H9 (cell line): ENCODE measurements around the gene FREY1. TPM values are rescaled to one million over a fixed set of nuclear protein-coding genes. Genes with fewer than 3 reads are reported as not detected.
A peak's percentile ranks its signal among the peaks of the same experiment; 100 is the strongest.

Experiments
- DNase-seq: peaks from one replicate; pipeline ENCODE4 v3.0.0-alpha.2; 2017
- H2AFZ ChIP-seq: one replicate; pipeline ENCODE4 v1.6.1; 2013; ENCODE audit warnings: mild to moderate bottlenecking, low read length, control low read depth, moderate library complexity
- H2AK5ac ChIP-seq: 2 replicates; pipeline ENCODE4 v1.6.1; 2013; ENCODE audit warnings: low read length, control low read depth, mixed read lengths; ENCODE audit not compliant: insufficient read length
- H2BK120ac ChIP-seq: one replicate; pipeline ENCODE4 v1.6.1; 2013; ENCODE audit warnings: low read depth, mild to moderate bottlenecking, low read length, control low read depth, inconsistent platforms; ENCODE audit not compliant: poor library complexity, severe bottlenecking
- H2BK12ac ChIP-seq: 2 replicates; pipeline ENCODE4 v1.6.1; 2013; ENCODE audit warnings: low read length, control low read depth, mixed read lengths, low read depth; ENCODE audit not compliant: insufficient read length
- H2BK15ac ChIP-seq: 2 replicates; pipeline ENCODE4 v1.6.1; 2013; ENCODE audit warnings: low read depth, low read length, control low read depth
- H2BK20ac ChIP-seq: one replicate; pipeline ENCODE4 v1.6.1; 2013; ENCODE audit warnings: low read depth, mild to moderate bottlenecking, low read length, control low read depth, inconsistent platforms; ENCODE audit not compliant: poor library complexity, severe bottlenecking
- H2BK5ac ChIP-seq: 2 replicates; pipeline ENCODE4 v1.6.1; 2013; ENCODE audit warnings: low read length, control low read depth, mixed read lengths; ENCODE audit not compliant: insufficient read length
- H3K14ac ChIP-seq: 2 replicates; pipeline ENCODE4 v1.6.1; 2013; ENCODE audit warnings: low read length, control low read depth; ENCODE audit not compliant: insufficient read depth
- H3K18ac ChIP-seq: 2 replicates; pipeline ENCODE4 v1.6.1; 2013; ENCODE audit warnings: low read depth, mild to moderate bottlenecking, mixed read lengths, low read length, control low read depth; ENCODE audit not compliant: insufficient read length
- H3K23ac ChIP-seq: 2 replicates; pipeline ENCODE4 v1.6.1; 2013; ENCODE audit warnings: low read length, control low read depth, mixed read lengths, low read depth; ENCODE audit not compliant: insufficient read length
- H3K23me2 ChIP-seq: 2 replicates; pipeline ENCODE4 v1.6.1; 2013; ENCODE audit warnings: low read depth, mild to moderate bottlenecking, mixed read lengths, low read length, control low read depth; ENCODE audit not compliant: insufficient read length, poor library complexity, severe bottlenecking
- H3K27ac ChIP-seq: 2 replicates; pipeline ENCODE4 v1.5.1; 2013; ENCODE audit warnings: low read length, control low read depth, mixed read lengths, low read depth; ENCODE audit not compliant: insufficient read length
- H3K27me3 ChIP-seq: 2 replicates; pipeline ENCODE4 v1.6.1; 2013; ENCODE audit warnings: low read length, control low read depth, inconsistent platforms; ENCODE audit not compliant: insufficient read depth
- H3K4ac ChIP-seq: 2 replicates; pipeline ENCODE4 v1.6.1; 2013; ENCODE audit warnings: low read depth, mild to moderate bottlenecking, control low read depth, inconsistent platforms, low read length, moderate library complexity
- H3K4me1 ChIP-seq: 2 replicates; pipeline ENCODE4 v1.6.1; 2013; ENCODE audit warnings: low read length, control low read depth, inconsistent platforms; ENCODE audit not compliant: insufficient read depth
- H3K4me2 ChIP-seq: 2 replicates; pipeline ENCODE4 v1.6.1; 2013; ENCODE audit warnings: low read length, control low read depth, mixed read lengths; ENCODE audit not compliant: insufficient read length, insufficient read depth
- H3K56ac ChIP-seq: 2 replicates; pipeline ENCODE4 v1.6.1; 2013; ENCODE audit warnings: low read depth, mild to moderate bottlenecking, mixed read lengths, low read length, control low read depth; ENCODE audit not compliant: insufficient read length
- H3K79me1 ChIP-seq: 2 replicates; pipeline ENCODE4 v1.6.1; 2013; ENCODE audit warnings: low read depth, mild to moderate bottlenecking, moderate library complexity, low read length, control low read depth, inconsistent platforms; ENCODE audit not compliant: insufficient read depth, poor library complexity, severe bottlenecking
- H3K79me2 ChIP-seq: 2 replicates; pipeline ENCODE4 v1.6.1; 2013; ENCODE audit warnings: low read length, control low read depth, inconsistent platforms; ENCODE audit not compliant: insufficient read depth
- H3K9ac ChIP-seq: 2 replicates; pipeline ENCODE4 v1.6.1; 2013; ENCODE audit warnings: low read length, control low read depth, mixed read lengths; ENCODE audit not compliant: insufficient read length; ENCODE audit errors: extremely low read depth
- H3K9me3 ChIP-seq: one replicate; pipeline ENCODE4 v1.6.1; 2013; ENCODE audit warnings: low read depth, low read length, inconsistent platforms; ENCODE audit not compliant: control insufficient read depth
- H3T11ph ChIP-seq: one replicate; pipeline ENCODE4 v1.6.1; 2013; ENCODE audit warnings: mild to moderate bottlenecking, low read length, control low read depth, inconsistent platforms
- H4K20me1 ChIP-seq: one replicate; pipeline ENCODE4 v1.6.1; 2013; ENCODE audit not compliant: control insufficient read depth, insufficient read length, insufficient read depth
- H4K5ac ChIP-seq: 2 replicates; pipeline ENCODE4 v1.6.1; 2013; ENCODE audit warnings: low read depth, mild to moderate bottlenecking, mixed read lengths, low read length, control low read depth; ENCODE audit not compliant: insufficient read length
- H4K8ac ChIP-seq: replicated peaks from 2 replicates; pipeline ENCODE4 v1.6.1; 2013; ENCODE audit warnings: low read length, control low read depth, mixed read lengths, low read depth; ENCODE audit not compliant: insufficient read length
- H4K91ac ChIP-seq: 2 replicates; pipeline ENCODE4 v1.6.1; 2013; ENCODE audit warnings: low read depth, mild to moderate bottlenecking, moderate library complexity, mixed read lengths, low read length, control low read depth; ENCODE audit not compliant: insufficient read length
- H3K27ac Mint-ChIP-seq, 3 experiments: 2 replicates in 2 of 3; 3 replicates in 1 of 3; pipeline ENCODE4 v1.8.0; 2020 to 2021; ENCODE audit warnings: mixed read lengths in 3 of 3, mild to moderate bottlenecking in 1 of 3, moderate library complexity in 1 of 3
- H3K27me3 Mint-ChIP-seq: 2 replicates; pipeline ENCODE4 v1.8.0; 2021; ENCODE audit warnings: low read depth, mild to moderate bottlenecking, moderate library complexity, mixed read lengths
- H3K36me3 Mint-ChIP-seq, 3 experiments: 2 replicates in 2 of 3; 3 replicates in 1 of 3; pipeline ENCODE4 v1.8.0; 2020 to 2021; ENCODE audit warnings: low read depth in 3 of 3, mixed read lengths in 3 of 3; ENCODE audit not compliant: insufficient read depth in 1 of 3
- H3K4me1 Mint-ChIP-seq, 2 experiments: 2 replicates each; pipeline ENCODE4 v1.8.0; 2020; ENCODE audit warnings: mixed read lengths in 2 of 2
- H3K4me3 Mint-ChIP-seq, 2 experiments: 2 replicates in 1 of 2; 3 replicates in 1 of 2; pipeline ENCODE4 v1.8.0; 2020 to 2021; ENCODE audit warnings: mild to moderate bottlenecking in 2 of 2, mixed read lengths in 2 of 2, moderate library complexity in 1 of 2
- H3K9me3 Mint-ChIP-seq, 2 experiments: 2 replicates in 1 of 2; 3 replicates in 1 of 2; pipeline ENCODE4 v1.8.0; 2020; ENCODE audit warnings: mild to moderate bottlenecking in 2 of 2, mixed read lengths in 2 of 2, moderate library complexity in 1 of 2
- WGBS: extraction: QIAGEN DNeasy Blood & Tissue Kit; methylation state at CpG from one replicate; pipeline ENCODE4 v1.1.7; 2013; ENCODE audit warnings: missing lambda C conversion rate, low lambda C conversion rate, mixed read lengths; ENCODE audit not compliant: insufficient read length; ENCODE audit errors: extremely low coverage; 5-methylcytosine and 5-hydroxymethylcytosine counted together
- total RNA-seq: library from RNA; stranded (reverse); gene quantifications from 2 replicates; pipeline ENCODE4 v1.2.1, GENCODE V29; 2021
- TF ChIP-seq, protein P1 (sequence below): fragments of 200-600 bp; sonication (generic); conservative IDR thresholded peaks from 3 replicates; pipeline ENCODE4 v1.8.0; 2021; ENCODE audit warnings: antibody characterized with exemption, mild to moderate bottlenecking

FREY1 gene
- total RNA-seq, 1 experiment from 2014 or later = 2.1 TPM

DNA sequence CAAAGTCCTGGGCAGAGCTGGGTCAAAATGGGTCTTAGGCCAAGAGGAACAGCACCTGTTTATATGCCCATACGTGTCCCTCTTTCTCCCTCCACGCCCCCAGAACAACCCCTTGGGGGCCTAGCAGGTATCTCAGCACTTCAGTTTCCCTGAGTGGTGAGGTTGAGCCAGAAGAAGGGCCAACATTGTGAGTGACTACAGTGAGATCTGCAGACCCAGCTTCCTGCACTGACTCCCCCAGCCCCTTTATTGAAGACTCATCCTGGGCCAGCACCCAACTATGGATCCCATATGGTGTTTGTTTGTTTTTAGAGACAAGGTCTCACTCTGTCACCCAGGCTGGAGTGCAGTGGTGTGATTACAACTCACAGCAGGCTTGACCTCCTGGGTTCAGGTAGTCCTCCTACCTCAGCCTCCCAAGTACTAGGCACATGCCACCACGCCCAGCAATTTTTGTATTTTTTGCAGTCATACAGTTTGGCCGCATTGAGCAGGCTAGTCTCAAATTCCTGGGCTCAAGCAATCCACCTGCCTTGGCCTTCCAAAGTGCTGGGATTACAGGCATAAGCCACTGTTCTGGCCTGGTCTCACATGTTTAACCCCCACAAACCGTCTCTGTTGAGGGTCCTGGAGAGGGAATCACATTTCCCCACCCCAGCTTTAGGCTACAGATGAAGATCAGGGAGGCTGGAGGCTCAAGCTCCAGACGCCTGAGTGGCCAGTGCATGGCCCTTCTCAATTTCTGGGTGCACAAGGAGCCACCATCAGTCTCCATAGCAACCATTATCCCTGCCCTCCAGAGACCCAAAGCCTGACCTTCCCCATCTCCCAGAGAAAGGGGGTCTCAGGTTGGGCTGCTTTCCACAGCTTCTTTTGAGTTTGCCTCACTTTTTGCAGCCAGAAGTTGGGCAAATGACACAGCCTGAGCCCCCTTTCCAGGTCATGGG is 13.7 kb upstream of the FREY1 start:
- H4K20me1 ChIP-seq = no peaks in the 10 kb centered on the region
- no peaks in the 10 kb centered on the region for H3K79me1 ChIP-seq
- peaks cover 35 to 48% of the 10 kb centered on the region in 2 experiments for H3K4me1 Mint-ChIP-seq
- no peak overlapping the region for H2AFZ ChIP-seq
- no peak overlapping the region for H2BK20ac ChIP-seq
- H3K9ac ChIP-seq = no peak overlapping the region
- H4K8ac ChIP-seq = no peak overlapping the region
- TF ChIP-seq, protein P1, sequence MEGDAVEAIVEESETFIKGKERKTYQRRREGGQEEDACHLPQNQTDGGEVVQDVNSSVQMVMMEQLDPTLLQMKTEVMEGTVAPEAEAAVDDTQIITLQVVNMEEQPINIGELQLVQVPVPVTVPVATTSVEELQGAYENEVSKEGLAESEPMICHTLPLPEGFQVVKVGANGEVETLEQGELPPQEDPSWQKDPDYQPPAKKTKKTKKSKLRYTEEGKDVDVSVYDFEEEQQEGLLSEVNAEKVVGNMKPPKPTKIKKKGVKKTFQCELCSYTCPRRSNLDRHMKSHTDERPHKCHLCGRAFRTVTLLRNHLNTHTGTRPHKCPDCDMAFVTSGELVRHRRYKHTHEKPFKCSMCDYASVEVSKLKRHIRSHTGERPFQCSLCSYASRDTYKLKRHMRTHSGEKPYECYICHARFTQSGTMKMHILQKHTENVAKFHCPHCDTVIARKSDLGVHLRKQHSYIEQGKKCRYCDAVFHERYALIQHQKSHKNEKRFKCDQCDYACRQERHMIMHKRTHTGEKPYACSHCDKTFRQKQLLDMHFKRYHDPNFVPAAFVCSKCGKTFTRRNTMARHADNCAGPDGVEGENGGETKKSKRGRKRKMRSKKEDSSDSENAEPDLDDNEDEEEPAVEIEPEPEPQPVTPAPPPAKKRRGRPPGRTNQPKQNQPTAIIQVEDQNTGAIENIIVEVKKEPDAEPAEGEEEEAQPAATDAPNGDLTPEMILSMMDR = no peak
- H3K18ac ChIP-seq = peak overlapping the region; percentile 13
- H3K4ac ChIP-seq = no peak overlapping the region
- DNase-seq = no peak
- H3K56ac ChIP-seq = no peak overlapping the region
- H3K14ac ChIP-seq = 0 out of 2 replicates have a peak overlapping the region, but pooled peaks have one; percentile 19
- no peak overlapping the region for H2BK12ac ChIP-seq
- H4K91ac ChIP-seq = no peak overlapping the region
- no peak overlapping the region for H2BK15ac ChIP-seq
- H3K4me3 Mint-ChIP-seq = peak overlapping the region; percentile 66 to 81
- no peak overlapping the region for H3K23ac ChIP-seq
- H2AK5ac ChIP-seq = no peak overlapping the region
- no peaks in the 10 kb centered on the region for H3K9me3 ChIP-seq
- no peak overlapping the region for H2BK120ac ChIP-seq
- H3K27ac ChIP-seq = no peak overlapping the region
- H3K27ac Mint-ChIP-seq = peak overlapping the region; percentile 95 to 98 (median 96); a peak in 6 of 7 replicates
- H3K23me2 ChIP-seq = peaks cover 8% of the 10 kb centered on the region
- H2BK5ac ChIP-seq = no peak overlapping the region
- H3T11ph ChIP-seq = no peak overlapping the region
- no peaks in the 10 kb centered on the region; a peak in 1 of 5 replicates for H3K9me3 Mint-ChIP-seq
- H4K5ac ChIP-seq = no peak overlapping the region
- no peaks in the 10 kb centered on the region; the same call in 1 of the 2 replicates for H3K79me2 ChIP-seq
- H3K27me3 ChIP-seq = no peaks in the 10 kb centered on the region; the same call in 1 of the 2 replicates
- peak overlapping the region; percentile 45 for H3K4me2 ChIP-seq
- peaks cover 10 to 22% (median 17%) of the 10 kb centered on the region in 3 experiments for H3K36me3 Mint-ChIP-seq
- no CpG with 5 or more reads among the region's 6 CpGs for WGBS
- peaks cover 2% of the 10 kb centered on the region; the same call in 1 of the 2 replicates for H3K27me3 Mint-ChIP-seq
- no peaks in the 10 kb centered on the region for H3K4me1 ChIP-seq
